HL-60/S4 (cell line): Measurements from ENCODE around the gene NFASC.

Experiments used
- in situ Hi-C: fragments of 300-500 bp; cut with MboI; formaldehyde crosslinking; loops from 2 replicates; pipeline ENCODE4 v1.14.3; 2022; ENCODE audit warnings: low sequenced_read_pairs

The NFASC gene

DNA sequence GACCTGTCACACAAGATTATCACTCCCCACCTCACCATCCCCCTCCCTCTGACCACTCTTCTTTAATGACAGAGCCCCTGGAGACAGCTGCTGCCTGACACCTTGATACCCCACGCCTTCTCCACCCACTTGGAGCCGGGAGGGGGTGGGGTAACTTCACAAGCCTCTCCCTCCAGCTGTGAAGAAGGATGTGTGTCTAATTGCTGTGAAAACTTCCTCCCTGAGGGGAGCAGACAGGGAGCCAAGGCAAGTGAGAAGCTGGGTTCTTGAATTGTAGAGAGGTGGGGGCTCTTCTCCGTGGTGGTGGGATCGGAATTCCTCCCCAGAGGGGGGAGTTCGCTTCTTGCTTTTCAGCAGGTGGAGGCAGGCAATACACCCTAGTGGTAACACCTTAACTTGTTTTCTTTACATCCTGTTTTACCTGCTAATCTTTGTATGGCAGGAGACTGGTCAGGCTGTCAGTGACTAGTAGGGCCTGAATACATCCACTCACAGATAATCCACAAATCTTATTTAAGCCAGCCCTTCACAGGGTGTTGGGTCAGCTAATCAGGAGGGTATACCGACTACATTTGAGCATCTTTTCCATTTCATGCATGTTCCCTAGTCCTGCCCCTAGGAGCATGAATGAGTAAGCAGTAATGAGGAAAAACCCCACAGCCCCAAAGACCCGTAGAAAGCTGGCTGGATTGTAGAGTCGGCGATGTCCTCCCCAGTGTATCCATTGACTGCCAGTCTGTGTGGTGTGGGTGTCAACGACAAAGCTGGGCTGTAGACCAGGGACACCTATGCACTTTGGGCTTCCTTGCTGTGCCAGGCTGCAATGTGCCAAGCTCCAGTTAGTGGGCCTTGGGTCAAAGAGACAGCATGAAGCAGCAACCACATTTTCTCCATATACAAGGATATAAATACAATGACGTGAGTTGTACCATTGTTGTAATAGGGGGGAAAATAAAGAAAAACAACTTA lies 57.3 kb downstream of the NFASC start:
- in situ Hi-C loops = no loop called here

DNA sequence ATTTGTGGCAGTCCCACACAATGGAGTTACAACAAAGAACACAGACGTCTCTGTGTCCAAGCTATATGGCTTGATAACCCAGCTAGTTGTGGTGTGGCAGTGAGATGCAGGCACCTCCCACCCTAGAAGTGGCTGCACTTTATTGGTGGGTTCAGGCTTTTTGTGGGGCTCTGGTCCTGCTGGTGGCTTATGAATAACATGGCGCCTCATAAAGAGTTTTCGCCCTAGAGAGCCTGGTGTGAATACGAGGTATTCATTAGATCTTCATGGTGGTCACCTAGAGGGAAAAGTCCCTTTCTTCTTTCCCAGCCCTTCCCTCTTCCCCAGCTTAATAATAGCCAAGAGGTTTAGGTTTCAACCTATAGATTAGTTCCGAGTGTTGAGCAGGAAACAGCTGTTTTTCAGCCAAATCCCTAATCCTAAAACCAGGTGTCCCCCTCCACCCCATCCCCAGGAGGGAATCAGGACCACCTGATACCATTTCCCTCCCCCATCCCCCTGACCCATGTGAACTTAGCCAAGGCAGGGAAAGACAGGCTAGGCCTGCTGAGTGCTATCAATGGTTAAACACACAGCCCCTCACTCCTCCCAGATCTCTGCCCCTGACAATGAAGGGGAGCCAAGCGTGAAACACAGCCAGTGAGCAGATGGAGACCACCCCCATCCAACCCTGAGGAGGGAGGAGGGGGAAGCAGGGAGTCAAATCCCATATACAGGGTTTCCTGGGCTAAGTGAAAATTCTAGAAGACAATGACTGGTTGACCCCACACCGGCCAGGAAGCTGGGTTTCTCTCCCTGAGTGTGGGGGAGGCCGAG lies 58.2 kb downstream of the NFASC start:
- in situ Hi-C loops = no loop called here

DNA sequence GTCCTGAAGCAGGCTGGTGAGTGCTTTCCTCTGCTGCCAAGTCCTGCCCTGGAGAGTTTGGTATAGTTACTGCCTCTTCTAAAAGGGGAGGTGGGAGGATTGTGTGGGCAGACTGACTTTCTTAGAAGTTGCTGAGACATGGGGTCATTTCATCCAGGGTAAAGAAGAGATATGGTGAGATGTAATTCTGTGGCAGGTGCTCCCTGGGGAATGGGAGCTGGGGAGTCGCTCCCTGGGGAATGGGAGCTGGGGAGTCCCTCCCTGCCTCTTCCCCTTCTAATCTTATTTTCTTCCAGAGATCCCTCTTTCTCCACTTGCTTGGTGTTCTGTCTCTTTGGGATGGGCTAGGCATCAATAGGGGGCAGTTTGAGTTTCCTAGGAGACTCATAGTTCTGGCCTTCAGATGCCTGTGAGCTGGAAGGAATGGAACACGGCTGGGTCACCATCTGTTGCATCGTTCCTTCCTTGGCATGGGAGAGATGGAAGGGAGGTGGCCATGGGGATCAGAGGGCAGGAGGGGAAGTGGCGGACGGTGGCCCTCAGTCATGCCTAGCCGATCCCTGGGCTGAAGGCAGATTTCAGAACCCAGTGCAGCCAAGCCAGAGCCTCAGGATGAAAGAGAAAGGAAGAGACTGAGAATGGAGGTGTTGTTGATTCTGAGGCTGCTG lies 59.0 kb downstream of the NFASC start:
- in situ Hi-C loops = no loop called here

DNA sequence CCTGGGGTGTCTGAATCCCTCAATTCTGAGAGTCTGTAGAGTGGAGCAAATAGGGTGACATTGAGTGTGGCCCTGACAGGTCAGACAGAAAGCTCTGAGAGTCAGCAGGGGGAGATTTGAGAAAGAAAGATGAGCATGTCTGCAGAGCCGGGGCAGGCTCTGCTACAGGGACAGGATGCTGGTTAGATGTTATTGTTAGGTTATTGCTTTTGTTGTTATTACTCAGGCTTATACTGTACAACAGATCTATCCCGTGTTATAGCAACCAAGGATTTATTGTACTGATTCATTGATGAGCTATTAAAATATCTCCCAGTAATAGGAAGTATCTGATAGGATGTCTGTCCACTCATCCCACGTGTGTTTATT lies 59.5 kb downstream of the NFASC start:
- in situ Hi-C loops = no loop called here

DNA sequence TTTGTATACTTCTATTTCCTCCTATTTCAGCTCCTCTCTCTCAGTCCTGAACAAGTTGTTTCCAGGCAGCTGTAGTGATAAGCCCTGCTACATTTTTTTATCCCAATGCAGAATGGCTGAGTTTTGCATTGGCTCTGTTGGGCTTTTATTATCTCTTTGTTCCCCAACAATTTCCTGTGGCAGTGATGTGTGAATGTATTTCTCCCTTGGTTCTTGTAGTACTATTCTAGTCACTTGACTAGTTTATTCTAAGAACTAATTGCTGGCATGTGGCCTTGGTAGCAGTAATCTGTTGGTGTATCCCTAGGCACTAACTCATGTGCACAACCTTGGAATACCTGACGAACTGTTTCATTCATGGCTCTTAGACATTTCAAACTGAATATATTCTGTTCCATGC lies 60.7 kb downstream of the NFASC start:
- in situ Hi-C loops = no loop called here

DNA sequence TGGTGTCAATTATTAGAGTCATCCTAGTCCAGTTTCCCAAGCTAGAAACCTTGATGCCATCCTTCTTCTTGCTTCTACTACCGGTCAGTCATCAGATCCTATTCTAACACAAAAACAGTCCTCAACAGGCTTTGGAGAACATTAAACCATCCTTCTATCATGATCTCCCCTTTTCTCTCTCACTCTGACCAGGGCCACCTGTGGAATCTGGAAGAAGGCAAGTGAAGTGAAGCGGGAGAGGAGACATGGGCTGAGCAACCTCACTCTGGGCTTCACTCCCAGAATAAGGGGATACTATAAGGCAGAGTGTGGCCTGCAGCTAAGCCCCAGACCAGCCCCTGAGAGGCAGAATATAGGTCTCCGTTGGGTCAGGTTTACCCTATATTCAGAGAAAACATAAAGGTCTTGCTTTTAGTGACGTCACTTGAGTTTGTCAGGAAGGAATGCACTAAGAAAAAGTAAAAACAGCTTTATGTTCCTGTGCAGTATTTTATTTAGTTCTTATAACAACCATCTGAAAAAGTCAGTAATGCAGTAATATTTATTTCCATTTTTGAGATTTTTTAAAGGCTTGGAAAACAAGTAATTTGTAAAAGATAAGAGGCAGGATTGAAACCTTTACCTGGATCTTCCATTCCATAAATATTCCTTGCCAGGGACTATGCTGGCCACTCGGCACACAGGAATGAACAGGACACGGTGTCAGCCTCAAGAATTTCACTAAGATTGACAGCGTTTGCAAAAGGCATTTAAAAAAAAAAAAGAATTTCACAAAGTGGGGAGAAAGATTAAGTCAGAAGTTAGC lies 61.3 kb downstream of the NFASC start:
- in situ Hi-C loops = no loop called here

DNA sequence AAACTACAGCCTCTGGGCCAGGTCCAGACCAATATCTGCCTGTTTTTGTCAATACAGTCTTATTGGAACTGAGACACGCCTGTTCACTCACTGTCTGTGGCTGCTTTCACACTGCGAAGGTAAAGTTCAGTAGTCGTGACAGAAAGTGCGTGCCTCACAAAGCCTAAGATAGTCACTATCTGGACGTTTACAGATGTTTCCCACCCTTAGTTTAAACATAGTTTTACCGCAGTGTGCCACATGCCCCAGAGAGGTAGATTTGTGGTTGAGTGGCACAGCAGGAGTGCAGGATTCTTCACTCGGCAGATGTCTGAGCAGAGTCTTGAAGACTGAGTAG lies 61.9 kb downstream of the NFASC start:
- in situ Hi-C loops = no loop called here

DNA sequence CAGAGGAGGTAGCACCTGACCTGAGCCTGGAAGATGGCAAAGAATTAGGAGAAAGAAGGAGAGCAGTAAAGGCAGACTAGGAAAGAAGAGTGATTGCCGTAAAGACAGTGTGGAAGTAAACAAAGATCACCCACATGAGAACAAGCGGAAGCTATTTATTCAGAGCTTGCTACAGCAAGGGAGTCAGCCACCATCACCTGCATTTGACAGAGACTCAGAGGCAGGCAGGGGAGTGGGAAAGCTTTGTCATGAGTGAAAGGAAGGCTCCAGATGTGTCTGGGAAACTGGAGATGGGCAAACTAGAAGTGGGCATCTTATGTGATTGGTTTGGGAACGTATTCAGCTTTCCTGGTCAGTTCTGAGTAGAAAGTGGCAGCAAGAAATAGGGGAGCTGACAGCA lies 64.5 kb downstream of the NFASC start:
- in situ Hi-C loops = no loop called here

DNA sequence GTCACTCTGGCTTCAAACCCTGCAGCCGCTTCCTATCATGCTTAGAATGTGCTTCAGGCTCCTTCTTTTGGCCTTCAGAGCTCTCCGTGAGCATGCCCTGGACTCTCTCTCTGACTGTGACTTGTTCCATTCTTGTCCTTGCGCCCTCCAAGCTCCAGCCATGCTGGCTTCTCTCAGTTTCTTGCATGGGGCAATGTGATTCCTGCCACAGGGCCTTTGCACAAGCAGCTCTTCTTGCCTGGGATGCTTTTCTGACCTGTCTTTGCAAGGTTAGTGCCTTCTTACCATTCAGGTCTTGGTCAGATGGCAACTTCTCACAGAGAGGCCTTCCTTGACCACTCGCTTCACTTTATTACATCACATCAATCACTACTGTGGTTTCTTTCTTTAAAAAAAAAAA lies 66.1 kb downstream of the NFASC start:
- in situ Hi-C loops = no loop called here

DNA sequence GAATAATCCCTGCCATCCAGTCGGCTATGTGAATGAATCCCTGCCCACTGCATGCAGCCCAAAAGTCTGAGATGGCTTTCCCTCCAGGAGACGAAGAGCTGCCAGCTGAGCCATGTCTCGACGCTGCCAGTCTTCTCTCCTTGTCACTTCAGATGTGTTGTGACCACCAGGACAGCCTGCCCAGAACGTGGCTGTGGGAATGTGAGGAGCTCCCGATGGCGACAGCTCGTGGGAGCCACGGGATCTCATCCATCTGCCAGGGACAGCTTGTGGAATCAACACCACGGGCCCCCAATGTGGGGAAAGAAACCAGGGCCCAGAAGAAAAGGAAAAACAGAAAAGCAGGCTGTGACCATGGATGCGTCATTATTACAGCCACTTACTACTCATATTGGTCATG lies 67.2 kb downstream of the NFASC start:
- in situ Hi-C loops = no loop called here

DNA sequence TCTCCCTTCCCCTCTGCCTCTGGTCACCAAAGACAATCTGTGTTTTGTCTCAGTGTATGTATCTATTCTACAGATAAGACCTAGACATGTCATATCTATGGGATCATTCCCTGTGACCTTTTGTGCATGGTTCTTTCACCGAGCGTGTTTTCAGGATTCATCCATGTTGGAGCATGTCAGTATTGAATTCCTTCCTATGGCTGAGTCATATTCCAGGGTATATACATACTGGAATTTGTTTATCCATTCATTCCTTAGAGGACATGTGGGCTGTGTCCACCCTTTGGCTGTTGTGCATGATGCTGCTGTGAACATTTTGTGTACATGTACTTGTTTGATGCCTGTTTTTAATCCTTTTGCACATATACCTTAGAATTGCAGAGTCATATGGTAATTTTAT lies 69.9 kb downstream of the NFASC start:
- in situ Hi-C loops = no loop called here

DNA sequence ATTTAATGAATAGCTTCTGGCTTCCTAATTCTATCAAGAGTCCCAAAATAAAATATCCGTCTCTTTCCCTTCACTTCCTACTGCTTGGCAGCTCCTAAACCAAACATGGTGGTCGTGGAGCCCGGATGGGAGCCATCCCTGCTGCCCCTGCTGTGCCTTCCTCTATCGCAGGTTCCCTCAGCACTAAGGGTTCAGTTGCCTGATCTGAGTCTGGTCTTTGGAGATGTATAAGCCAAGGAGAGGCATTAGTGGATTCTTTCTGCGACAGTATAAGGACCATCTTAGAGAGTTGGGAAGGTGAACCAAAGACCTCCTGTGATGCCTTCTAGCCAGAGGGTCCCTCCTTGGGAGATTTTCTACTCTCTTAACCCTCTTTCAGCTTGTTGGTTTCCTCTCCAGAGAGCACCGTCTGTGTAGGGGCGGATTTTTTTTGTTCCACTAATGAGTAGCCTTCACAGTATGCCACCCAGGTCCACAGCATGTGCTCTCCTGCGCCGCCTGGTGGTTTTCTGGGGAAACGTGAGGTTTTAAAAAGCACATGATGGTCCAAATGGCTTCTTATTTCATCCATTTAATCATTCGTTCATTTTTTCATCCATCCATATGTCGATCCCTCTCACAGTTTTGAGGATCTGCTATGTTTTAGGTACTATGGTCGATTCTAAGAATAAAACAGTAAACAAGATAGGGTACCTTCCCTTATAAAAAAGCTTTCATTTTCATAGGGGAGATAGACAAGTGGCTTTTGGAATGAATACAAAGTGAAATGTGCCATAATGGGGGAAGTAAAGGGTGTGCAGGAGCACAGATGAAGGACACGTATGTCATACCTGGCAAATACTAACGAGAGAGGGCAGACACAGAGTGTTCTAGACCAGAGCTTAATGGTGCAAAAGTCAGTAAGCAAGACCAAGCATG lies 71.0 kb downstream of the NFASC start:
- in situ Hi-C loops = no loop called here

DNA sequence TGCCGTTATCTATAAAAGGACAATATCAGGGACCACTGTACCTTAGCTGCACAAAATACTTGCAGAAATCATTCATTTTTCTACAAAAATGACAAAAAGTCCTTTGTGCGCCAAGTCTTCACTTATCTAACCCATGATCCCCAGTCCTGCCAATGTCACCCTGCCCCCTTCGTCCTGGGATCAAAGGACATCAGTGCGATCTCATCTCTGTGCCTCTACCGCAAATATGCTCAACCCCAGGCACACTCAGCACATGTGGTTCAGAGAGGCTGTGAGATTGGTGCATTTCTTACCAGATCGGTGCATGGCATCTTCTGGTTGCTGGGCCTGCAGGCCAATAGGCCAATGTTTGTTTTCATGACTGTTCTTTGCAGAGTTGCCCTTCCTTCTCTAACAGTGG lies 72.8 kb downstream of the NFASC start:
- in situ Hi-C loops = no loop called here

DNA sequence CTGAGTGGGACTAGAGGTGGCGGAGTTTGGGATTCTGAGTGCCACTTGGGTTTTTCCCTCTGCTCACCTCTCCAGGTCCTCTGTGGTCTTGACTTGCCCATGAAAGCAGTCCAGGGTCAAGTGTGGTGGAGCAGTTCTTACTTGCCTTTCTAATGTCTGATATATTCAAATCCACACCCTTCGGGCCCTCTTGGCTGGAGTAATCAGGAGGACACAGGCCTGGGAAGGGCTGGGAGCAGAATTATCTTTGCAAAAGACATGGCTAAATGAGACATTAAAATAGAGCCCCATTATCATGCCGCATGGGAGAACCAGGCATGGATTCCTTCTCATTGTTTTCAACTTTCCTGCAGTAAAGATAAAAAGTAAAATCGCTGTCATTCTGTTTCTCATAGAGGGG lies 74.0 kb downstream of the NFASC start:
- in situ Hi-C loops = no loop called here

DNA sequence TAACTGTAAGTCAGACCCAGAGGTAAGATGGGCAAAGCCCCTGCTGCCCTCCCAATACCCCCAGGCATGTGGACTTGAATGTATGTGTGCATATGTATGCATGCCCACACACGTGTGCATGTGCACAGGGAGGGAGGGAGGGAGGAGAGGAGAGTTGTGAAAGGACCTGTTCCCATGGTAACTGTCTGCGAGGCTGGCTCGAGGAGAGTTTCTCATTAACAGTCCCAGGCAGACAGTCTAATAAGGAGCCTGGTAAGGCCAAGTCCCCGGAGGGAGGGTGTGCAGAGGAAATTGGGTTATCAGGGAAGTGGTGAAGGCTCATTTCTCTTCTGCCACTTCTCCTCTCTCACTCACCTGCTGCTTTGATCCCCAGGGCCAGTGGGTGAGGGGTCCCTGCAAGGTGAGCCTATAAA lies 74.9 kb downstream of the NFASC start:
- in situ Hi-C loops = no loop called here

DNA sequence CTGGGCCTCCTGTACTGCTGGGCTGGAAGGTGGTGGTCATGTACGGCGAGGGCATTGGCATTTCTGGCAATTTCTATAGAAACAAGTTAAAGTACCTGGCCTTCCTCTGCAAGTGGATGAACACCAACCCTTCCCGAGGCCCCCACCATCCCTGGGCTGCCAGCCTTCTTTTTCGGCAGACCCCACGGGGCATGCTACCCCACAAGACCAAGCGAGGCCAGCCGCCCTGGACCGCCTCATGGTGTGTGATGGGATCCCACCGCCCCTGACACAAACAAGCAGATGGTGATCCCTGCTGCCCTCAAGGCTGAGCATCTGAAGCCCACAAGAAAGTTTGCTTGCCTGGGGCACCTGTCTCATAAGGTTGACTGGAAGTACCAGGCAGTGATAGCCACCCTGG lies 76.0 kb downstream of the NFASC start:
- in situ Hi-C loops = no loop called here

DNA sequence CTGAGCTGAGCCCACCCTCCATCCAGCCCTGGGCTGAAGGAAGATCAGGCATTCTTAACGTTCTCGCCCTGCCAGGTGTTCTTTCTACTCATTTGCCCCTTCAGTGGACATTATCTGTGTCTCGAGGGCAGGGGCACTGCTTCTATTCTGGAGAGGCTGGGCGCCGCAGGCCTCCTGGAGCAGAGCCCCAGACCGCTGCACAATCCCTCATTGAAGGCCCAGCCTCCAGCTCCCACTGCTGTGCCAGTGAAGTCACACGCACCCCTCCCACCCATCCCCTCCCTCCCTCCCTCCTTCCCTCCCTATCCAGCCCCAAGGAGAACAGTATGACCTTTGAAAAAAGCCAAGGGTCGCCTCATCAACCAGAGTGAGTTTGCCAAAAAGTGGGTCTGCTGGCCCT lies 76.7 kb downstream of the NFASC start:
- in situ Hi-C loops = no loop called here

DNA sequence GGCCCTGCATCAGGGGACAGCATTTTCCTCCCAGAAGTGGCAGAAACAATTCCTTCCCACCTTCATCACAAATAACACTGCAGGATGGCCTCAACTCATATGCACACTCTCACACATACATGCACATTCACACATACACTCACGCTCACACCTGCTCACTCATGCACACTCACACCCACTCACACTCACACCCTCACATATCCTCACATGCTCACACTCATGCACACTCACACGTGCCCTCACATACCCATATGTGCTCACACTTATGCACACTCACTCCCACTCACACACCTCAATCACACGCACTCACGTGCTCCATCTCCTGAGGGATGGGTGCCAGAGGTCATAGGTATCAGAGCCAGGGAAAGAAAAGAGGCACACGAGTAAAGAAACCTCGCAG lies 77.1 kb downstream of the NFASC start:
- in situ Hi-C loops = no loop called here

DNA sequence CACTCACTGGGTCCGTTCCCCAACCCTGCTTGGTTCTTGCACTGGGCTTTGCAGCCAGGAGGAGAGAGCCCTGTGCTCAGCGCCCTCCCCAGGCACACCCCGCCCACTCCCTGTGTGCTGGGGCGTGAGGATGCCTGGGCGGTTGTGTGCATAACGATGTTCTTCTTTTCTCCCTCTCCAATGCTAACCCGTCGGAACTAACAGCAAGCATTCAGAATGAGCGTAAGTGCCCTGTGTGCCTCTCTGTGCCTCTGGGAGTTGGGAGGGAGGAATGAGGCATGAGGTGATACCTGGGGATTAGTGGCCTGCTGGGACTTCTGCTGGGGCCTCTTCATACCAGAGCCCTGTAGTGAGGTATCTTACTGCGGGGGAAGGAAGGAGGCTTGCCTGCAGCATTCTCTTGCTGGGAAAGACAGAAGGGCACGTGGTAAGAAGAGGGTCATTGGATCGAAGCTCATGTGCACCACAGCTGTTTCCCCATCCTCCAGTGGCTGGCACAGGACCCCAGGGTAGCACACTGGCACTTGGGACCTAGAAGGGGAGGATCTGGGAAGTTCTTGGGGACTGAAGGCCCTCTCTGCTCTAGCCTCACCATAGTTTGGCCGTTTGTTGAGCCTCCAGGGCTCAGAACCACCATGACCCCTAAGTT lies 79.8 kb downstream of the NFASC start:
- in situ Hi-C loops = no loop called here
